Measurements from ENCODE around the gene CEP350. TPM values are rescaled to one million over a fixed set of nuclear protein-coding genes. Genes with fewer than 3 reads are reported as not detected.

Gene CEP350
- total RNA-seq, 1 experiment from 2014 or later, result 42.9 TPM

DNA sequence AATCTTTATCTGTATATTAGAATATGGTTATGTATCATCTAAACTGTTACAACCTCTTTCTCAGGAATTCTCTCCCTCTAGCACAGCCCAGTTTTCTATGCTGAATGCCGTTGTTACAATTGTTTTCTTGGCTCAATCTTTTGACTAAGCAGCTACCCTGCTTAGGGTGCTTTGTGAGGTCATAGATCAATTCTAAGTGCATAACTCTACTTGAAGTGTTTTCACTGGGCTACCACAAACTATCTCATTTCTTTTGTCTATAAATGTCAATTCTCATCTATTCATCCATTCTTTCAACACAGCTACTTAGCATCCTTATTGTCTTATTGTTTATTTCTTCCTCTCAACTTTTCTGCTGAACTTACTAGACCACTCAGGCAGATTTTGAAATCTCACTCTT, 77.1 kb downstream of the CEP350 start:
- Histone ChIP-seq H3K36me3 (peaks cover 63% of the 10 kb centered on the region), H3K4me1 (replicated peaks) (peaks cover 22% of the 10 kb centered on the region), H3K4me3 (no peak overlapping the region), H3K27me3 (replicated peaks) (no peaks in the 10 kb centered on the region), H3K9me3 (replicated peaks) (no peaks in the 10 kb centered on the region), H3K27ac (no peak overlapping the region)
- DNase-seq (ENCODE audit: low read depth in 1 of 2, low spot score in 2 of 2), result no peak

DNA sequence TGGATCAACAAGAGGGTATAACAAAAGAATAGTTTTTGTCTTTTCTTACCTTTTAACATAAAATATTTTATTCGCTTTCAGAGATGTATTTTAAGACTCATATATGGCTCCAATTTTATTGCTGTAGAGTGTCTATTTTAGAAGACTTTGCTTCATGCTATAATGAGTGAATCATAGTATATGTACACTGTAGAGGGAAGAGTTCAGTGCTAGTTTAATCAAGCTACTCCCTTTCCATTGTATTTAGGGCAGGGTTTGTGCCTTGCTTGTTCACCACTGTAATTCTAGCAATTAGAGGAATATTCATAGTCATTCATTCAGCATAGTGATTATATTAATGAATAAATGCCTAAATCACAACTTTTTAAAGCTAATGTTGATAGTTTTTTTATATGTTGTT, 78.8 kb downstream of the CEP350 start:
- H3K27me3 ChIP-seq (replicated peaks), result no peaks in the 10 kb centered on the region
- H3K4me1 ChIP-seq (replicated peaks), result peaks cover 6% of the 10 kb centered on the region
- peaks cover 61% of the 10 kb centered on the region for H3K36me3 ChIP-seq
- H3K27ac ChIP-seq, result no peak overlapping the region
- no peak for DNase-seq (ENCODE audit: low read depth in 1 of 2, low spot score in 2 of 2)
- H3K4me3 ChIP-seq, result no peak overlapping the region
- no peaks in the 10 kb centered on the region for H3K9me3 ChIP-seq (replicated peaks)

DNA sequence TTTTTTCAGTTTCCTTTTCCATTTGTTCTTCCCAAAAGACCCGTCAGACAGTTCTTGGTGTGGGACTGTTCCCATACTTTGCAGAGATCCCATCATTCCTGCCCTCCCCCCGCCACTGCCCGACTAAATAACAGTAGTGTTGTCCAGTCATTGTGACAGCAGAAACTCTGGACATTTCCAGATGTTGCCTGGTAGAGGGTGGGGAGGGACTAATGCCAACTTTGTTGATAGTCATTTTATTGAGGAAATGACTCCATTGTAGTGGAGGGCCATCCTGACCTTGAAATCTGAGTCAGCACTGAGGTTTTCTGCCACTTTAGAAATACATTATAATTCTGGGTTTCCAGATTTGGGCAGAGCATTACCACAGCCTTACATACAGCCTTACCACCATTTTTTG, 85.4 kb downstream of the CEP350 start:
- Histone ChIP-seq H3K9me3 (replicated peaks) (no peaks in the 10 kb centered on the region), H3K4me3 (no peak overlapping the region), H3K27ac (no peak overlapping the region; the same call in 1 of the 2 replicates), H3K27me3 (replicated peaks) (no peaks in the 10 kb centered on the region), H3K4me1 (replicated peaks) (peaks cover 6% of the 10 kb centered on the region), H3K36me3 (peaks cover 66% of the 10 kb centered on the region)
- peak; percentile 34 to 66 for DNase-seq (ENCODE audit: low read depth in 1 of 2, low spot score in 2 of 2)

DNA sequence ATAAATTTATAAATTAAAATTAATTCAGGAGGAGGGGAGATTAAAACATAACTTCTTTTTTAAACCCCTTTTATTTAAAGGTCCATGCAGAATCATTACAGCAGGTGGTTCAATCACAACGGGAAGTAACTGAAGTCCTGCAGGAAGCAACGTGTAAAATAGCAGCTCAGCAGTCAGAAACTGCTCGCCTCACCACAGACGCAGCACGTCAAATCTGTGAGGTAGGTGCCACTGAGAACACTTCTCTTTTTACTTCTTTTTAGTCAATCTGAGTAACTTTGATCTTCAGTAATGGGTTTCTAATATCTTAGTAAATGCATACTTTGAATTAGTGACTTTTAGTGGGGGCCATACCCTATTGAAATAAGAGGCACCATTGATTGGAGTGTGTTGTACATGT, 87.0 kb downstream of the CEP350 start:
- Histone ChIP-seq H3K27ac (no peak overlapping the region), H3K36me3 (peaks cover 66% of the 10 kb centered on the region), H3K4me1 (replicated peaks) (peaks cover 6% of the 10 kb centered on the region), H3K4me3 (no peak overlapping the region), H3K9me3 (replicated peaks) (no peaks in the 10 kb centered on the region), H3K27me3 (replicated peaks) (no peaks in the 10 kb centered on the region)
- DNase-seq (ENCODE audit: low read depth in 1 of 2, low spot score in 2 of 2), result no peak

DNA sequence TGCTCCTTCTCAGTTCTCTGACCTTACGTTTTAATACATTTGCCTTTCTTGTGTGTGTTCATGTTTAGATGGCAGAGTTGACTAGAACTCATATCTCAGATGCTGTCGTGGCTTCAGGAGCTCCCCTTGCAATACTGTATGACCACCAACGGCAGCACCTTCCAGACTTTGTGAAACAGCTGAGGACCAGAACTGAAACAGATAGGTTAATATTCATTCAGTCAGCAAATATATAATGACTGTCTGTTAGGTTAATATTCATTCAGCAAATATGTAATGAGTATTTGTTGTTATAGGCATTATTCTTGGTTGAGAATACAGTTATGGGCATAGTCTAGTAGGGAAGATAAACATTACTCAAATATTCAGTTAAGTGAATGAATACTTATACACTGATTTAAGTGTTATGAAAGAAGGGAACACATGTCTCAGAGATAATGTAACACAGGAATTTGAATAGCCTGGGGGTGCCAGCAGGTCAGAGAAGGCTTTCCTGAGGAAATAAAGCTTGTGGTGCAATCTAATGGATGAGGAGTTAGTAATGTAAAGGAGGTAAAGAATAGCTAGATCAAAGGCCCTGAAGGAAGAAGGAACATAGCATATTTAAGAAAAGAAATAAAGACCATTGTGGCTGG, 88.5 kb downstream of the CEP350 start:
- H3K36me3 ChIP-seq, result peaks cover 60% of the 10 kb centered on the region
- H3K27me3 ChIP-seq (replicated peaks), result no peaks in the 10 kb centered on the region
- no peak for DNase-seq (ENCODE audit: low read depth in 1 of 2, low spot score in 2 of 2)
- peaks cover 6% of the 10 kb centered on the region for H3K4me1 ChIP-seq (replicated peaks)
- H3K4me3 ChIP-seq, result no peak overlapping the region
- H3K9me3 ChIP-seq (replicated peaks), result no peaks in the 10 kb centered on the region
- H3K27ac ChIP-seq, result no peak overlapping the region

DNA sequence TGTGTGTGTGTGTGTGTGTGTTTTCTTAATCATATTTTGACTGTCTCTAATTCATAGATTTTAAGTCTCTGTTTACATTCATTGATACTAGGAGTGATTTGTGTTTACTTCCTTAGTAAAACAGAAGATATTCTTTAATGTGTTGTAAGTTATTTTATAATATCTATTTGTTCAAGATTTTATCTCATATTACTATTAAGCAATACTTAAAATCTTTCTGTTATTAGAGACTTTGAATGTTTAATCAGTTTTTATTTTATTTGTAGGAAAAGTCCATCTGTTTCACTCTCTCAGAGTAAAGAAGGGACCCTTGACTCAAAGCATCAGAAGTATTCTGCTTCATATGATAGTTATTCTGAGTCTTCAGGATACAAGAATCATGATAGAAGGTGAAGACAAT, 89.2 kb downstream of the CEP350 start:
- Histone ChIP-seq H3K4me1 (replicated peaks) (peaks cover 6% of the 10 kb centered on the region), H3K9me3 (replicated peaks) (no peaks in the 10 kb centered on the region), H3K4me3 (no peak overlapping the region), H3K27ac (no peak overlapping the region), H3K36me3 (peaks cover 64% of the 10 kb centered on the region), H3K27me3 (replicated peaks) (no peaks in the 10 kb centered on the region)
- DNase-seq (ENCODE audit: low read depth in 1 of 2, low spot score in 2 of 2), result no peak

DNA sequence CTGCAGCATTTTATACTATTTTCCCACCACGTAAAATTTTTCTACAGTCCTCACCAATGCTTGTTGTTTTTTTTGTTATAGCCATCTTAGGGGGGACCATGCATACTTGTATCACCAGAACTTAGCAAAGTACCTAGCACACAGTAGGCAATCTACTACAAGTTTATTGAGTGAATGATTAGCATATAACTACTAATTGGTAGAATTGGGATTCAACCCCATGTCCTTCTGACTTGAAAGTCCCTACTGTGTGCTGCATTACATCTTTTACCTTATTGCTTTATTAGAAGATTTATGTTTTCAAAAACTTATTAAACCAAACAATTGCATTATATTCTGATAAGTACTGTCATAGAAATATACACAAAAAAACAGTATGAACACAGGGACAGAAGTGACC, 92.1 kb downstream of the CEP350 start:
- H3K27me3 ChIP-seq (replicated peaks), result no peaks in the 10 kb centered on the region
- no peak overlapping the region for H3K27ac ChIP-seq
- peaks cover 75% of the 10 kb centered on the region for H3K36me3 ChIP-seq
- no peak overlapping the region for H3K4me3 ChIP-seq
- H3K9me3 ChIP-seq (replicated peaks), result no peaks in the 10 kb centered on the region
- H3K4me1 ChIP-seq (replicated peaks), result no peaks in the 10 kb centered on the region
- no peak for DNase-seq (ENCODE audit: low read depth in 1 of 2, low spot score in 2 of 2)

DNA sequence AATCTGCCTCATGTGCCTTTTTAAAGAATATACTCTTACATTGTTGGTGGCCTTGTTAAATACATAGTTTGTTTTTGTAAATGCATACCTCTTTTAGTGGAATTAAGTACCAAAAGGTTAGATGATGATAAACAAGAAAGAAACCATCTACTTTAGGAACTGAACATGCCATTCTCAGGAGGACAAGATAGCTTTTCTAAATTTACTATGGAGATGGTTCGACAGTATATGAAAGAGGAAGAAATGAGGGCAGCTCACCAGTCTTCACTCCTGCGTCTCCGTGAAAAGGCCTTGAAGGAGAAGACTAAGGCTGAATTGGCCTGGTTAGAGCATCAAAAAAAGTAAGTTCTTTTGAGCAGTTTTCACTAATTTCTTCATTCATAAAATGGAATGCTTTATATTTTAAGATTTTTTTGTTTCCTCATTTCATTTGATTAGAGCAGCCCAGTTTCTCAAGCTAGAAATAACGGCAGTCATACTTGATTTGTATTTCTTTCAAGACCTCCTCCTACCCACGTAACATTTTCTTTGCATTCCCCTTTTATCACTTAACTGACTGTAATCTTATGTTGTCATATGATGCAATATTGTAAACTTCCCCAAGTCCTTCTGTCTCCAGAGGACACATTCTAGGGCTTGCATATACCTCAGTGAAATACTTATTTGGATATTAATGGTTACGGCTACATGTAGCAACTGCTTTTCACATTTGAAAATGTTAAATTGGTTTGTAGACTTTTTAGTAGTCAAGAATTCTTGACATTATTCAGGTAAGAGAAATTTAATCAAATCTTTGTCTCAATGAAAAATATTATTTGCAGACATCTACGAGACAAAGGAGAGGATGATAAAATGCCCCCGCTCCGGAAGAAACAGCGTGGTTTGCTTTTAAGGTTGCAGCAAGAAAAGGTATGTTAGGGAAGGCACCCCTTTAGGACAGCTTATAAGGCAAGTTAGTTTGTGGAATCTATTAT, 99.3 kb downstream of the CEP350 start:
- Histone ChIP-seq H3K36me3 (peaks cover 69% of the 10 kb centered on the region), H3K9me3 (replicated peaks) (no peaks in the 10 kb centered on the region), H3K4me3 (no peak overlapping the region), H3K4me1 (replicated peaks) (no peaks in the 10 kb centered on the region), H3K27me3 (replicated peaks) (no peaks in the 10 kb centered on the region), H3K27ac (no peak overlapping the region)
- no peak for DNase-seq (ENCODE audit: low read depth in 1 of 2, low spot score in 2 of 2)

DNA sequence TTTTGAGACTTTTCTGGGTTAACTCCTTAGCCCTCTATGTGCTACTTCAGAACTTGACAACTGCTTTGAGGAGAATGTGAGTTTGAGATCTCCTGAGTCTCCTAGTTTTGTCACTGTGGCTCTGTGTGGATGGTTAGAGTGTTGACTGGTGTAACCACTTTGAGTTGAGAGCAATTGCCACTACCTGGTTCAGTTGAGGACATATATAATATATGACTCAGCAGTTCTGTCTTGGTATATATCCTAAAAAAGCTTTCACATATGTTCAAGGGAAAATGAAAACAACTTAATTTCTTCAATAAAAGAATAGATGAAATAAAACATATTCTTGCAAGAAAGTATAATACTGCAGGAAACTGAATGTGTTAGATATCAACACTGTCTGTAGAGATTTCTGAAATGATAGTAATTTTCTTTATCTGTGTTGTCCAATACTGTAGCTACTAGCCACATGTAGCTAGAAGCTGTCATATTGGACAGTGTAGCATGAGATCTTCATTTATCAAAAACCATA, 103.3 kb downstream of the CEP350 start:
- Histone ChIP-seq H3K36me3 (peaks cover 50% of the 10 kb centered on the region), H3K27ac (no peak overlapping the region), H3K27me3 (replicated peaks) (no peaks in the 10 kb centered on the region), H3K4me1 (replicated peaks) (no peaks in the 10 kb centered on the region), H3K9me3 (replicated peaks) (no peaks in the 10 kb centered on the region), H3K4me3 (no peak overlapping the region)
- DNase-seq (ENCODE audit: low read depth in 1 of 2, low spot score in 2 of 2), result no peak

DNA sequence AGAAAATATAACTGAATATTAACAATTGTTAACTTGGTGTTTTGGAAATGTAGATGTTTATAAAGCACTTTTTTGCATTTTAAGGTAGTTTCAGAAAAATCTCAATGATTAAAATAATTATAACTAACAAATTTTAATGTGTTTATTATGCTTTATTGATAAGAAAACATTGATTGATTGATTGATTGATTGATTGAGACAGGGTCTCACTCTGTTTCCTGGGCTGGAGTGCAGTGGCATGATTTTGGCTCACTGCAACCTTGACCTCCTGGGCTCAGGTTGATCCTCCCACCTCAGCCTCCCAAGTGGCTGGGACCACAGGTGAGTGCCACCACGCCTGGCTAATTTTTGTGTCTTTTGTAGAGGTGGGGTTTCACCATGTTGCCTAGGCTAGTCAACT, 106.4 kb downstream of the CEP350 start:
- no peaks in the 10 kb centered on the region for H3K4me1 ChIP-seq (replicated peaks)
- no peak for DNase-seq (ENCODE audit: low read depth in 1 of 2, low spot score in 2 of 2)
- peaks cover 47% of the 10 kb centered on the region for H3K36me3 ChIP-seq
- no peak overlapping the region for H3K4me3 ChIP-seq
- H3K27ac ChIP-seq, result no peak overlapping the region
- H3K27me3 ChIP-seq (replicated peaks), result no peaks in the 10 kb centered on the region
- H3K9me3 ChIP-seq (replicated peaks), result no peaks in the 10 kb centered on the region

DNA sequence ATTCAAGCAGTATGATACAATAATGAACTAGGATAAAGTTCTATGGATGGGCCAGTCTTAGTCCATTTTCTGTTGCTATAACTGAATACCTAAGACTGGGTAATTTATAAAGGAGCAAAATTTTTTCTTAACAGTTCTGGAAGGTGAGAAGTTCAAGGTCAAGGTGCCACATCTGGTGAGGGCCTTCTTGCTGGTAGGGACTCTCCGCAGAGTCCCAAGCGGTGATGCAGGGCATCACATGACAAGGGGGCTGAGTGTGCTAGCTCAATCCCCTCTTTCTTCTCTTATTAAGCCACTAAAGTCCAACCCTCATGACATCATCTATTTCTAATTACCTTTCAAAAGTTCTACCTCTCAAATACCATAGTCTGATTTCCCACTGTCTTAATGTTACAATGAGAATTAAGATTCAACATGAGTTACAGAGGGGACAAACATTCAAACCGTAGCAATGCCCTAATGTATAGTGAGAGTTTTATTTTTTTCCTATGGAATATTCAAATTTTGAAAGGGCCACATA, 107.9 kb downstream of the CEP350 start:
- peaks cover 56% of the 10 kb centered on the region for H3K36me3 ChIP-seq
- no peak overlapping the region for H3K27ac ChIP-seq
- no peaks in the 10 kb centered on the region for H3K27me3 ChIP-seq (replicated peaks)
- H3K4me1 ChIP-seq (replicated peaks), result no peaks in the 10 kb centered on the region
- no peak overlapping the region for H3K4me3 ChIP-seq
- no peak for DNase-seq (ENCODE audit: low read depth in 1 of 2, low spot score in 2 of 2)
- no peaks in the 10 kb centered on the region for H3K9me3 ChIP-seq (replicated peaks)

DNA sequence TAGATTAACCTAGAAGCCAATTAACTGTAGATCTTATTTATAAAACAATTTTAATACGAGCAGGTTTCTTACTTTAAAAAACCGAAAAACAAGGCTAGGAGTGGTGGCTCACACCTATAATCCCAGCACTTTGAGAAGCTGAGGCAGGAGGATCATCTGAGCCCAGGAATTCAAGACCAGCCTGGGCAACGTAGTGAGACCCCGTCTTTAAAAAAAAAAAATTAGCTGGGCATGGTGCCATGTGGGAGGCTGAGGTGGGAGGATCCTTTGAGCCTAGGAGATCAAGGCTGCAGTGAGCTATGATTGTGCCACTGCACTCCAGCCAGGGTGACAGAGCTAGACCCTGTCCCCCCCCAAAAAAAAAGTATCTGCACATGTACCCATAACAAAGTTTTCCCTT, 110.8 kb downstream of the CEP350 start:
- H3K4me3 ChIP-seq, result no peak overlapping the region
- DNase-seq (ENCODE audit: low read depth in 1 of 2, low spot score in 2 of 2), result no peak
- peaks cover 65% of the 10 kb centered on the region for H3K36me3 ChIP-seq
- no peaks in the 10 kb centered on the region for H3K9me3 ChIP-seq (replicated peaks)
- no peak overlapping the region for H3K27ac ChIP-seq
- H3K4me1 ChIP-seq (replicated peaks), result no peaks in the 10 kb centered on the region
- no peaks in the 10 kb centered on the region for H3K27me3 ChIP-seq (replicated peaks)

DNA sequence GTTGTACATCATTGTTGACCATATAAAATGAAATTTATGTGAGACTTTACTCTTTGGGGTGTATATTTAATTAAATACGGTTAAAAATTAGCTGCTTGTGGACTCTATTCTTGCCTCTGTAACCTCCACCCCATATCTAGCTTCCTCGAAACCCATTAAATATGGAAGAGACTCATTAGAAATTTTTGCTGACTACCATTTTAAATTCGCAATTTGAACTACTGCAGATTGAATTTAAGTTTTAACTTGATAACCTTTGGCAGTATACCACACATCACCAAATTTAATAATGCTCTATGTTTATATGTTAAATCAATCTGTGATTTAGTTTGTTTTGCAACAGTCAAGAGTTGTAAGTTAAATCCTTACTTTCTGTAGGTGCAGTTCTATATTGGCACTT, 111.5 kb downstream of the CEP350 start:
- no peaks in the 10 kb centered on the region for H3K4me1 ChIP-seq (replicated peaks)
- H3K36me3 ChIP-seq, result peaks cover 68% of the 10 kb centered on the region
- no peak for DNase-seq (ENCODE audit: low read depth in 1 of 2, low spot score in 2 of 2)
- H3K27me3 ChIP-seq (replicated peaks), result no peaks in the 10 kb centered on the region
- H3K27ac ChIP-seq, result no peak overlapping the region
- H3K9me3 ChIP-seq (replicated peaks), result no peaks in the 10 kb centered on the region
- no peak overlapping the region for H3K4me3 ChIP-seq

DNA sequence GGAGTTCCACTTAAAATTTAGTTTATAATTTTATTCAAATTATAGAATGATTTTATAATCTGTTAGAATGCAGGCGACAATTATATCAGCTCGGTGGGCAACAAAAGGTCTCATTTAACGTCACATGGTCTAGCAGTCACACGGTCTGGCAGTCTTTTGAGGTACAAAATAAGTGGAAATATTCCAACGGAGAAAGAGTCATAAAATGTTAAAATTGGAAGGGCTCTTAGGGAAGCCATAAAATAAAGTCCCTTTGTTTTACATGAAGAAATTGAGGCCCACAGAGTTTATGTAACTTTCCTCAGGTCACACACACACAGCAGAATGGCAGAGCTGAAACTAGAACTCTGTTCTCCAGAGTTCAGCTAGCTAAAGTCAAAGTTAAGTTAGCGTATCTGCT, 115.7 kb downstream of the CEP350 start:
- Histone ChIP-seq H3K9me3 (replicated peaks) (no peaks in the 10 kb centered on the region), H3K4me3 (no peak overlapping the region), H3K36me3 (peaks cover 69% of the 10 kb centered on the region), H3K27ac (no peak overlapping the region), H3K27me3 (replicated peaks) (no peaks in the 10 kb centered on the region), H3K4me1 (replicated peaks) (no peaks in the 10 kb centered on the region)
- no peak for DNase-seq (ENCODE audit: low read depth in 1 of 2, low spot score in 2 of 2)
